ENCODE measurements around the gene USP17L30. TPM values are rescaled to one million over a fixed set of nuclear protein-coding genes. Genes with fewer than 3 reads are reported as not detected.

The USP17L30 gene
- not detected in 2 replicates for total RNA-seq

GRCh38 chr4:9362829-9363228, at the start of gene USP17L30:
TSS of gene USP17L30 (plus strand) at chr4:9363129. CDS start at chr4:9363129, 0 bp downstream.

GRCh38 chr4:9324865-9325264, 38.1 kb upstream of the USP17L30 start, which contains the start of gene USP17L24:
TSS of gene USP17L24 (plus strand) at chr4:9325165. CDS start at chr4:9325165, 0 bp downstream.

GRCh38 chr4:9329611-9330010, 33.3 kb upstream of the USP17L30 start, which contains the start of gene USP17L25:
TSS of gene USP17L25 (plus strand) at chr4:9329911. CDS start at chr4:9329911, 0 bp downstream.

GRCh38 chr4:9334358-9334757, 28.6 kb upstream of the USP17L30 start, which contains the start of gene USP17L26:
TSS of gene USP17L26 (plus strand) at chr4:9334658. CDS start at chr4:9334658, 0 bp downstream.

GRCh38 chr4:9339103-9339502, 23.8 kb upstream of the USP17L30 start, which contains the start of gene USP17L5:
TSS of gene USP17L5 (plus strand) at chr4:9339403. CDS start at chr4:9339403, 0 bp downstream.

GRCh38 chr4:9343848-9344247, 19.1 kb upstream of the USP17L30 start, which contains the start of gene USP17L27:
TSS of gene USP17L27 (plus strand) at chr4:9344148. CDS start at chr4:9344148, 0 bp downstream.

GRCh38 chr4:9348593-9348992, 14.3 kb upstream of the USP17L30 start, which contains the start of gene USP17L28:
TSS of gene USP17L28 (plus strand) at chr4:9348893. CDS start at chr4:9348893, 0 bp downstream.

GRCh38 chr4:9353338-9353737, 9.6 kb upstream of the USP17L30 start, which contains the start of gene USP17L29:
TSS of gene USP17L29 (plus strand) at chr4:9353638. CDS start at chr4:9353638, 0 bp downstream.

Other genes with a start within 250 kb of the USP17L30 start
- gene FAM90A26, start 192.7 kb upstream of the USP17L30 start, total RNA-seq: not detected in 2 replicates
- gene USP17L10, start 152.5 kb upstream of the USP17L30 start, total RNA-seq: not detected in 2 replicates
- not detected in 2 replicates for gene USP17L11, start 147.7 kb upstream of the USP17L30 start, total RNA-seq
- not detected in 2 replicates for gene USP17L12, start 143.0 kb upstream of the USP17L30 start, total RNA-seq
- not detected in 2 replicates for gene USP17L13, start 138.2 kb upstream of the USP17L30 start, total RNA-seq
- not detected in 2 replicates for gene USP17L15, start 128.7 kb upstream of the USP17L30 start, total RNA-seq
- gene USP17L17, start 119.2 kb upstream of the USP17L30 start, total RNA-seq: not detected in 2 replicates
- gene USP17L18, start 114.5 kb upstream of the USP17L30 start, total RNA-seq: not detected in 2 replicates
- gene USP17L19, start 109.8 kb upstream of the USP17L30 start, total RNA-seq: not detected in 2 replicates
- not detected in 2 replicates for gene USP17L20, start 105.0 kb upstream of the USP17L30 start, total RNA-seq
- not detected in 2 replicates for gene USP17L21, start 100.3 kb upstream of the USP17L30 start, total RNA-seq
- not detected in 2 replicates for gene USP17L22, start 95.5 kb upstream of the USP17L30 start, total RNA-seq
- gene USP17L24, start 38.0 kb upstream of the USP17L30 start, total RNA-seq: not detected in 2 replicates
- gene USP17L25, start 33.2 kb upstream of the USP17L30 start, total RNA-seq: not detected in 2 replicates
- gene USP17L26, start 28.5 kb upstream of the USP17L30 start, total RNA-seq: not detected in 2 replicates
- gene USP17L5, start 23.7 kb upstream of the USP17L30 start, total RNA-seq: not detected in 2 replicates
- gene USP17L27, start 19.0 kb upstream of the USP17L30 start, total RNA-seq: not detected in 2 replicates
- gene USP17L28, start 14.2 kb upstream of the USP17L30 start, total RNA-seq: not detected in 2 replicates
- gene USP17L29, start 9.5 kb upstream of the USP17L30 start, total RNA-seq: not detected in 2 replicates
- not detected in 2 replicates for gene DEFB131A, start 81.3 kb downstream of the USP17L30 start, total RNA-seq